OCI-M2 (cell line): ENCODE results near the gene KIF6.

Source experiments
- DNase-seq: peaks from one replicate; lab custom pipeline; 2025; ENCODE audit not compliant: unreplicated experiment; lab: John Stamatoyannopoulos, UW

Gene KIF6

DNA sequence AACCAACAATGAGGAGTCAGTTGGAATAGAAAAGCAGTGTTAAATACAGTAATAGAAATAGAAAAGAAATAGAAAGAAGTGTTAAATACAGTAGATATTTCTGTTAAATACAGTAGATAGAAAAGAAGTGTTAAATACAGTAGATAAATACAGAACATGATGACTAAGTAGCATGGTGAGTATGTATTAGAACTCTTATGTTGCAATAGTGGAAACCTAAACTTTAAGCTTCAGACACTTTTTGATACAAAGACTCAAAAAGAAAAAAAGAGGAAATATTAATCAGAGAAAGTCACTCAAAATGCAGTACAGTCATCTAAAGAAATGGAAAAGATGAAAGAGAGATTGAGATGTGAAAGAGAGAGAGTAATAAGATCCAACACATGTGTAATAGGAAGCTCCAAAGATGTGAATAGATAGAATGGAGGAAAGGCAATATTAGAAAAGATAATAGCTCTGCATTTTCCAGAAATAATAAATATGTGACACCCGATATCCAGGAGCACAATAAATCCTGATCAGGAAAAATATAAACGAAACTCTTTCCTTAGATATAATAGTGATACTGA lies 271.2 kb downstream of the KIF6 start:
- no peak for DNase-seq

DNA sequence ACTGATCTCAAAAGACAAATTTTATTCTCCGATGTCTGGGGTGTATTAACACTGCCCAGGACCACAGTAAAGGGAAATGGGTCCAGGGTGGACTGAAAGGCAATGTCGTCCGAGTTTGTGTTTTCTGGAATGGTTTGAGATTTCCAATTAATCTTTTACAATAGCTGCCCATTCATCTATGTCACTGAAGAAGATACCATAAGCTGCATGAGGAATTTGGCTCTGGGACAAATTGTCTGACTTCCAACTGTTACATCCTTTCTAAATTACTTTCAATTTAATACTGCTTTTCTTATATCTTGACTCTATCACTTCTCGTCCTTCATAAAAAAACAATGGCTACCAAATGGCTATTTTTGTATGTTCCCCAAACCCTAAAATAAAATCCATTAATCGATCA lies 272.0 kb downstream of the KIF6 start:
- no peak for DNase-seq

DNA sequence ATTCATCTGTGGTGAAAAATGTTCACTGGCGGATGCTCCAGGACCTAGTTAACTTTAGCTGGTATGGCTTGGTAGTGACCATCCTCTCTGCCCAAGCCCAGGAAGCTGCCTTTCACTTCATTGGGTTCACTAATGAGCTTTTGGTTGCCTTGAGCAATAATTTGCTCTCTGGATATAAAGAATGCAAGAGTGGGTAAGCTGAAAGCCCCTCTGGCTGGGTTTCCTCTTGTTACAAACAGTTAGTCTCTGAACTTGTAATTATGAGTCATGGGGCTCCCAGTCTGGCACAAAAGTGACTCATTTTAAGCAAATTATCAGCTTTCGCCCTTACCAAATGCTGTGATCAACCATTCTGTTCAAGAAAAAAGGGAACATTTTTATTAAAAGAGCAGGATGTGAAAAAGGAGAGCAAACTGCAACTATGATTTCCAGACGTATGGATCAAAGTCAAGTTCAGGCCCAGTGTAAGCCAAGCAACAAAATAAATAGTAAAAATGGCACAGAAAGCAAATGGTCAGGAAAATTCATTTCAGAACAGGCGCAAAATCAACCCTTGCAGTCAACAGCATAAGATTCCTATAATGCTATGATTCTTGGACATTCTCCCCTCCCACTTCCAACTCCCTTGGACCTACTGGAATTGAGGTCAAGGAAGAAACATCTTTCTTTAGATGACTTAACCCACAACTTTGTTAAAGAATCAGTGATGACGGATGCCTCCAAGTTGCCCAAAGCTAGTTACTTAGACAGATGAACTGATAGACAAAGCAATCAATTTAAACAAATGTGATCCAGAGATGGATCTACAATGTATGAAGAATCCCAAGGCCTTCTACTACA lies 272.7 kb downstream of the KIF6 start:
- no peak for DNase-seq

DNA sequence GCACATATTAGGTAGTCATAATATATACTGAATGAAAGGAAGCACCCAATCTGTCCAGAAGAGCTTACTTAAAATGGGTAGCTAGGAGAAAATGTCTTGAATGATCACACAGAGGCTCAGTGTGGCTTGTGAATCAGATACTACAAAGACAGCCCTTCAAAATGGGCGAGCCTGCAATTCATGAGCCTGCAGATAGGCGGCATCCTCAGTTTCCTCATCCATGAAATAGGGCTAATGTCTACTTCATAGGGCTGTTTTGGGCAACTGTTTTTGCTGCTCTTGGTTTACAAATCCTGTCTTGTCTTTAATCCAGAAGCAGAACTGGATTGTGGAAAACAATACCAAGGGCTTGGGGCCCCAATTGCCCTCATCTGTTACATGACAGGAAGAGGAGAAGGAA lies 273.4 kb downstream of the KIF6 start:
- DNase-seq, result no peak

GRCh38 chr6:39449022-39449421 lies 276.2 kb downstream of the KIF6 start:
- no peak for DNase-seq

DNA sequence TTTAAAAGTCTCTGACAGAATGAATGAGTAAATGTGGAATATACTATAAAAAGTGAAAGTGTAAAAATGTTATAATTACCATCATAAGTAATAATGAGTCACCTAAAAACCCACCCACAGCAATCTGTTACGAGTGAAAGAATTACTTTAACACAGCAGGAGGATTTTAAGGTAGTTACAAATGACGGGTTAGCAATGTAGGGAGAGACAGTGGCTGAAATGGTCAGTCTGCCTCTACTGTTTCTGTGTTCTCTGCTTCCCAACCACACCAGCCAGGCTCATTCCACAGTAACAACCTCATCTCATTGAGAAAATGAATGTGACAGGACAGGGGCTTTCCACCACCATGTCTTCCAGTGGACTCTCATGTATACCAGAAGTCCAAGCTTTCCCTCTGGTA lies 278.3 kb downstream of the KIF6 start:
- DNase-seq, result no peak

DNA sequence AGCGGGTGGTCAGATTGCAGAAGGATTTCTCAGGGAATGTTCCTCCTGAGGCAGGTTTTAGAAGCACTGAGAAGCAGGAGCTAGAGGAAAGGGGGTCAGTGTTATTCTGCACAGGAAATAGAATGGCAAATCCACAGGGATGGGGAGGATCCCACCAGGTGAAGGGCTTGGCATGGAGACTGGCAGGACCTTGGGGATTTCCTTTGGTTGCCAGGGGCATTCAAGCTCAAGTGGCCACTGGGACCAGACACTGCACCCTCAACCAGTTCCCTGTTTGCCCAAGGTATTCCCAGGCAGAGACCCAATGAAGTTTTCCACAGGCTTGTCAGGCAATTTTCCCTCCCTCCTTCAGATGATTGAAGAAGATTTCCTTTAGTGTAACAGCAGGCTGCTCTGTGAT lies 279.5 kb downstream of the KIF6 start:
- no peak for DNase-seq

- DNase-seq, result no peak
Observed at GRCh38 chr6:39444479-39445019, 280.7 kb downstream of the KIF6 start.

DNA sequence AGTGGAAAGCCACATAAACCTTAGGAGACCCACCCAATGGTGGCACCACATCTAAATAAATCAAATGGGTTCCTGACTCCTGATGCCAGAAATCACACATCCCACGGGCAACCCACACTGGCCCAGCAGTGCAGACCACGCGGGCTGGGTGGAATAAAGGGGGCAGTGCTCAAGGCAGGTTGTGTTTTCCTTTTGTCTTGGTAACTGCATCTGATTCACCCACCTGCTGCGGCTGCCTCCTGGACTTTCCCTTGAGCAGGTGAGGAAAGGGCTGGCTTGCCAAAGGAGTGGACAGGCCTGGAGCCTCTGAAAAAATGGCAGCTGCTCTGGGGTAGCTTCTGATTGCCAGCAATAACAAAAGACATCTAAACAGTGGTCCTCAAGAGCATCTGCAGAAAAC lies 283.2 kb downstream of the KIF6 start:
- no peak for DNase-seq

DNA sequence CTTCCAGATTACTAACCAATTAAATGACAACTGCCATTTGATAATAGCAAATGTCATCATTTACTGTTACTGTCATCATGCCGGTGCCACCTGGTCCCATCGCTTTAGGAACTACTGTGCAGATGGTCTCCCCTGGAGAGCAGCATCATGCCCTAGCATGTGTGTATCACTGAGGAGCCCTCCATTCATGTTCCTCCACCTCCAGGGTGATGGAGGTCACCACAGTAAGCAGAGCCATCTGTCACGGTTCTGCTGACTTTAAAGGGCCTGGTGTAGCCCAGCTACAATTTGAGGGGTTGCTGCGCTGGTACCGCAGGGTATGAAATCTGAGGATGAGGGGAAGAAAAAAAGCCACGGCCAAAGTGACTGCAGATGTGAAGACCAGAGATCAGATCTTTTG lies 283.9 kb downstream of the KIF6 start:
- no peak for DNase-seq

DNA sequence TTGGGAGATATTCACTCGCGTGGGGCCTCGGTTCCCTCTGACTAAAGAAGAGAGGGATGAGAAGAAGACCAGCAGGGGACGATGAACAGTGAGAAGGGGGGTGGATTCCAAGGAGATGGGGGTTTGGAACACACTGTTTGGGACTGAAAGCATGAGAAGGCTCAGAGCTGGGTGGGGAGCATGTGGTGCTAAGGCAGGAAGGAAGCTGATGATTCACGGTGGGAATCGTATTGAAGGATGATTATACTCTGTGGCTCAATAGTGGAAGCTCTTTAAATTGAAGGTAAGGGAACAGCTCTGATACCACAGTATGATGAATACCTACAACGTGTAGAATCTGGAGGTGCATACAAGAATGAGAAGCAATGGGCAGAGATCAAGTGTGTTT lies 285.2 kb downstream of the KIF6 start:
- no peak for DNase-seq

DNA sequence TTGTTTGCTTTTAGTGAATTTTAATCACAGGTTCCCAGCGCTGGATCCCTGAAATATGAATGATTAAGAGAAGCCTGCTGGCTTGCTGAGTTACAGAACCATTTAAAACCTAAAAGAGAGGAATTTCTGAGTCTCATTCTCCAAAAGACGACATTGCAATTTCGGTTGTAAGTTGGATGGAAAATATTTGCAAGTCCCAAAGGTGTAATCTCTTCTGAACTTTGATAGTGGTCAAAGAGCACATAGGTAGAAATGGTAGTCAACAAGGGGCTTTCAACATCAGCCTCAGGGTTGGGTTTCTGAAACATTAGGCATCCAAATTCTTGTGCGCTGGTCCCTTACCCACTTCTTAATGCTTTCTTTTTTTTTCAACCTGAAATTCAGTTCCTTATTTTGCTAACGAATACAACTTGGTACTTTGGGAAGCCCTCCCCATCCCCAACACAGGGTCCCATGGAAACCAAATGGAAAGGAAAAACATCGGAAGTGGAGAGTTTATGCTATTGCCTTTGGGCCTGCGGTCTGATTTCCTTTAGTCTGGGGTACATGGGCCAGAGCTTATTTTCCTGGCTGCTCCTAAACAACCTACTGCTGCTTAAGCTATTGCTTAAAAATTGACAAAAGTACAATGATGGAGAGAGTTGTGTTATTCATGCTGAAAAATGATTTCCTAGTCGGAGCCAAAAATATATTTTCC lies 285.7 kb downstream of the KIF6 start:
- no peak for DNase-seq

- DNase-seq, result no peak
Observed at GRCh38 chr6:39433630-39434029, 291.6 kb downstream of the KIF6 start.

DNA sequence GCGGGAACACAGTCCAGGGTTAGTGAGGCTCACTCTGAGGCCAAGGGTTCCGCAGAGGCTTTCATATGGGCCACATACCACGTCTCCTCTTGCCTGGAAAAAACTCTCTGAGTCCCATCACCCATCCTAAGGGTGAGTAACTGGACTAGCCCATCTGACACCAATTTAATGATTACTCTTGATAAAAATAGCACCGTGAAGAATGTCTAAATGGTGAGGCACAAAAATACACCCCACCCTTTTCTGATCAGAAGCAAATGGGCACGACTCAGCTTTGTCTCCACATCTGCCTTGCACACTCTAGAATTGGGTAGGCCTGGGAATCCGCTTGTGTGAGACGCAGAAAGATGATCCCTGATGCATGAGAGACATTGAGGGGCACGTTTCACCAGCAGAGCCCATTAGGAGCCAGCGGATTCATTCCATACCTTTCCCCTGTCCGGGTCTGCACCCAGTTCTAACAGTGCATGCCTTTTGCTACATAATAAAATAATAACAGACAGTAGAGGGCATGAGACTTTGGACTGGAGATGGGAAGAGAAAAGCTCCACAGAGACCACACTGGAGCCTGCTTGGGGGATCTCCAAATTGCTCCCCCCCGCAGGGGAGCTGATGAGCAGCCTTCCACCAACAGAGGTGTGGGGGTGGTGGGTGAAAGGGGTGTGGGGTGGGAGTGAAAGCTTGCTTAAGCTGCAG lies 292.7 kb downstream of the KIF6 start:
- DNase-seq, result no peak

DNA sequence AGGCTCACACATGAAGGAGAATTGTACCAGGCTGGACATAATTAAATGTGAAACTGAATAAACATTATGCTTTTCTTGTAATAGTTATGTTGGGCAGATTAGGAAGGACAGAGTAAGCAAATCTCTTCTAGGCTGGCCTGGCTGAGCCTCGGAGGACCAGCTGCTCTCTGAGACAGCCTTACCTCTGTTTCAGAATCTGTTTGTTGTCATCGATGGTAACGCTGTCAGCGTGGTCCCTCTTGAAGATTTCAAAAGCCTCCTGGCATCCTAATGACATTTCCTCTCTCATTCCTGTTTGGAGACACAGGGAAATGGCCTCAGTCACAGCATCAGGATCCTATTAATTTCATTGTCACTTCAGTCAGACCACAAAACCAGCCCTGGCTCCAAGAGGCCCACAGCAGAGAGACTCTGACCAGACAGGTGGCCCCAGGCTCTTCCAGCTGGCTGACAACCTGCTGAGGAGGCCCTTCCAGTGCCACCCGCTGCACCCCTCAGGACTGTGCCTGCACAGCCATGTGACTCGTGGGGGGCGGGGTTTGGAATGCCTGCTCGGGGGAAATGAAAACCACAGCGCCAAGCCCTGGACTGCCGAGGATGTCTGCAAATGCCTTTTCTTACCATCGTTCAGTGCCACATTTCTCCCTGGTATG lies 294.2 kb downstream of the KIF6 start:
- no peak for DNase-seq

DNA sequence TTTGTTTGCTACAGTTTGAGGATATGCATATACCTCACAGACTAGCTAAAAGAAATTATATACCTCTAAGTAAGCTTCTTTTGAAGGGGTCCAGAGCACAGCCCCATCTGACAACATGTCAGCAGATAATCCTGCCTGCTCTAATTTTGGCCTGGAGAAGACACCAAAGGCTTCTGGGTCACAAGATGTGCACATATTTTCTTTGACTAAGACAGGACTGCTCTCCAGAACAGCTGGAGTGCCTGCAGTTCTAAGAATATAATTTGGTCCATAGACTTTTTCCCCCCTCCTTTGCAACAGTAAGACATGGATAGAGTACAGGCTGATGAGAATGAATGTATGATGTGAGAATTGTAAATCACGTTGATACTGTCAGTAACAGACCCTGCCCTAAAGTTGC lies 294.8 kb downstream of the KIF6 start:
- DNase-seq, result no peak

DNA sequence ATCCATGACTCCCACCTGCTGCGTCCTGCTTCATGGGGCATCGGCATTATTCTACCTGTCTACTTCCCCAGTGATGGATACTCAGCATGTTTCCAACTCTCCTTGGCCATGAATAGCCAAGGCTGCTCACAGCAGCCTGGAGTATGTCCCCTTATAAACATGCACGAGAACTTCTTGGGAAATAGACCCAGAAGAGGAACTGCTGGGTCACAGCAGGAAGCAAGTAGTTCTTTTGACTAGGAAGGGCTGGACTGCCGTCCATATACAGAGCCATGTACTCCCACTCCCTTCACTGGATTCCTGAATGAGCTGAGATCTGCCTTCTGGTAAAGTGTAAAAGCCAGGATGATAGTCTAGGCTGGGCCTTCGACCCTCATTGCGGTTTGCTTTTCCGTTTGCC lies 296.4 kb downstream of the KIF6 start:
- DNase-seq, result no peak

GRCh38 chr6:39428152-39428551 lies 297.1 kb downstream of the KIF6 start:
- no peak for DNase-seq

DNA sequence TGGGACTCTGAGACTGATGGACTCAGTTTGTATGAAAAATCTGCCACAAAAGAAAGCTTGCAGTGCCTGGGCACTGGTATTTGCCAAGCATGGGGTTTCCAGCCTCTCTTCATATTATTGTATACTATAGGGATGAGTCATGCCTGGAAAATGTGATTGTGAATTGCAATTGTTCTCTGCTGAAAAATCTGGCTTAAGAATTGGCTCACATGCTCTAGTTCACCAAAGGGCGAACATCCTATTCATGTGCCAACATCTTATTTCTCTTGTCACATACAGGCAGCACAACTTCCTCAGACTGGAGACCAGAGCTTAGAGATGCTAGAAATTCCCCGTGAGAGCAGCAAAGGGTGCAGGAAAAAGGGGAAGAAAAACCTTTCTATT lies 299.1 kb downstream of the KIF6 start:
- no peak for DNase-seq

DNA sequence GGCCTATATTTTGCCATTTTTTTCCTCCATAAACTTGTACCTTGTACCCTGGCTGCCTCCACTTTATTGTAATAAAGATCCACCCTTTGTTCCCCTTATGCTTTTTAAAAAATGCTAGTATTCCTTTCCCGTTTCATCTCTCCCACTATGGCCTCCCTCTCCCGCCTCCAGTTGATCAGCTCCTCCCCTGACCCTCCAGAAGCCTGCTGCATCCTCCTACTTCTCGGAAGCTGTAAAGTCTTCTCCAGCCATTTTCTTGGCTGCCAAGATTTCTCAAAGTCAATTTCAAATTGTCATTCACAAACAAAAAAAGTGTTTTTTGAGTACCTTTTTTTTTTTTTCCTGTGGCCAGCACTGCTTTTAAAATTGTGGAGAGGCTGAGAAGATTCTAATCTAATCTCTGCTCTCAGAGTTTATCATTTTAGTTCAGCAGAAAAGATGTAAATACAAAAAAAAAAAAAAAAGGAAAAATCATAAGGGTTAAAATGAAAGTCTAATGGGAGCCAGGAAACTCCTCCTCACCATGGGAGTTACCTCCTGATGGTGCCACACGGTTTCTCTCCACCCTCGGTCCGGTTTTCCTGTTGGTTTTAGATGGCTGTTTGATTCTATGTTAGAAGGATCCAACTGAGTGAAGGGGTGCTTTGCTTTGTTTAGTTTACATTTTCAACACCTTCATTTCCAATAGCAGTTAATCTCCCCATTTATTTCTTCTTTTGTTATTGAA lies 299.7 kb downstream of the KIF6 start:
- no peak for DNase-seq
